ENCODE measurements around the gene OR13G1. TPM values are rescaled to one million over a fixed set of nuclear protein-coding genes. Genes with fewer than 3 reads are reported as not detected.
"Not testable (repeated sequence)": the region's sequence is repeated elsewhere in the genome, so short reads cannot be mapped to it uniquely, and the experiment has no call there.

Gene OR13G1, protein sequence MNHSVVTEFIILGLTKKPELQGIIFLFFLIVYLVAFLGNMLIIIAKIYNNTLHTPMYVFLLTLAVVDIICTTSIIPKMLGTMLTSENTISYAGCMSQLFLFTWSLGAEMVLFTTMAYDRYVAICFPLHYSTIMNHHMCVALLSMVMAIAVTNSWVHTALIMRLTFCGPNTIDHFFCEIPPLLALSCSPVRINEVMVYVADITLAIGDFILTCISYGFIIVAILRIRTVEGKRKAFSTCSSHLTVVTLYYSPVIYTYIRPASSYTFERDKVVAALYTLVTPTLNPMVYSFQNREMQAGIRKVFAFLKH
- not detected for polyA plus RNA-seq (ENCODE audit: insufficient read length in 4 of 4)

DNA sequence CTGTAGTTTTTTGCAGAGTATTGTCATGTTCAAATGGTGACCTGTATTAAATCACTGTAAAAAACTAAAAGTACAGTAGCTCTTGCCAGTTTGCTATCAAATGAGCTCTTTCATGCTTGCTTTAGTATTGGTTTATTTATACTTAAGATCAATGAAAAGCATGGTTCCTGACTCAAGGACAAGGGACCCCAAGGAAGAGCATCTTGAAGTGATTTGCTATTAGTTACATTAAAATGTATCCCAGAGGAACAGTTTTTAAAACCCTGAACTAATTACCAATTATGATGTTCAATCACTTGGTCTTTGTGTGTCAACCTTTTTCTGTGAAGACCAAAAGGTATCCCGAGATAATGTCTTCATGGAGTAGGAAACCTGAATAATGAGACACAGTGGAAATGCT lies at the start of gene OR13G1:
OR13G1 (minus strand) TSS at position 101 of the 400 bp plus-strand sequence. CDS start 6,698 bp downstream, outside the sequence.
- no peak for DNase-seq (ENCODE audit: low read depth in 4 of 4, low spot score in 3 of 4)

DNA sequence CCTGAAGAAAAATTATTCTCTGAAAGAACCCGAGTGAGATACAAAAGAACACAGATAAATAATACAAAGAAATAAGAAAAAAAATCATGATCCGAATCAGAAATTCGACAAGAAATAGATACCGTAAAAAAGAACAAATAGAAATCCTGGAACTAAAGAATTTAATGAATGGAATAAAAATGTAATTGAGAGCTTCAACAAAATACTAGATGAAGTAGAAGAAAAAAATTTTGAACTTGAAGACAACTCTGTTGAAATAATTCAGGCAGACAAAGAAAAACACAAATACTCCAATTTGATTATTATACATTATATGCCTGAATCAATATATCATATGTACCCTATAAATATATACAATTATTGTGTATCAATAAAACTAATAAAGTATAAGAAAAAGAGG lies 41.7 kb upstream of the OR13G1 start:
- DNase-seq (ENCODE audit: low read depth in 4 of 4, low spot score in 3 of 4) = no peak

DNA sequence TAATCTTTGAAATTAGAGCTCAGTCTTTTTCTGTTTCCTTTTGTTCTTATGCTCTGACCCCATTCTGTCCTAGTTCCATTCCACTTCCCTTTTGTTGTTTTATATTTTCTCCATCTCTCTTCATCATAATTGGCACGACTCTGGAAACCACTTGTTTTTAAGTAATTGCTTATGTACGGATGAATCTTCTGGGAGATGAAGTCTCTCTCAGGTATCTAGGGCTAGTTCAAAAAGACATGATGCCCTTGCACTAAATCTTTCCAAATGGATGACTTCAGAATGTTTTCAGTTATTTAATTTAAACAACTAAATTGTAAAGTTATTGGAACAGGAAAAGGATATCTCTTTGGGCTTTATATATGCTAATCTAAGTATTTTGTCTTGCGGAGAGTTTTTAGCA lies 37.0 kb upstream of the OR13G1 start, which contains the start of gene OR6F1:
OR6F1 (minus strand) TSS at position 101 of the 400 bp plus-strand sequence. CDS start 3,891 bp downstream, outside the sequence.
- DNase-seq (ENCODE audit: low read depth in 4 of 4, low spot score in 3 of 4) = no peak

DNA sequence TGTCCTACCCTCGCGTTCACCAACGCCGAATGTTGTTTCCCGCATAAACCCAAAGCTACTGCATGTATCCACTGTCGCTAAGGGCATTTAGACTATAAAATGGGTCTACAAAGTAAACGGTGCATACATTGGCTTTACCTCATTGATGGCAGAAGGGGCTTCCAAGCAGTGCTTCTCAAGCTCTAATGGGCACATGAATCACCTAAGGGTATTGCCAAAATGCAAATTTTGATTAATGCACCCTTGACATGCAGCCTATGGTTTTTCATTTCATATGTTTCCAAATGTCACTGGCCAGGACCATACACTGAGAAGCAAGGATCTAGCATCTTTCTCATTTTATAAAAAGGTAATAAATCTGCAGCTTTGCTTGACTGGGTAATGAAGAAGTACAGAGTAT lies 34.2 kb upstream of the OR13G1 start:
- DNase-seq (ENCODE audit: low read depth in 4 of 4, low spot score in 3 of 4) = no peak

DNA sequence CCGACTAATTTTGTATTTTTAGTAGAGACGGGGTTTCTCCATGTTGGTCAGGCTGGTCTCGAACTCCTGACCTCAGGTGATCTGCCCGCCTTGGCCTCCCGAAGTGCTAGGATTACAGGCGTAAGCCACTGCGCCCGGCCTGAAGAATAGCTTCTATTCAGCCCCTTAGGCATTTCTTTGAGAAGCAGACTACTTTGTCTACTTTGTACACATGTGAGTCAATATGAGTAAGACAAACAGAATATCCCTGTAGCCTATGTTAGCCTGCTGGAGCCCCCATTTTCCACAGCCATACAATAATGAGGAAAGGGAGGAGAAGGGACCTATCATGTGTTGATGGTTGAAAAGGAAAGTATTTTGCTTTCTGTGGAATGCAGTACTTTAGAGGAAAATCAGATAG lies 31.1 kb upstream of the OR13G1 start:
- DNase-seq (ENCODE audit: low read depth in 4 of 4, low spot score in 3 of 4) = not testable (repeated sequence)

DNA sequence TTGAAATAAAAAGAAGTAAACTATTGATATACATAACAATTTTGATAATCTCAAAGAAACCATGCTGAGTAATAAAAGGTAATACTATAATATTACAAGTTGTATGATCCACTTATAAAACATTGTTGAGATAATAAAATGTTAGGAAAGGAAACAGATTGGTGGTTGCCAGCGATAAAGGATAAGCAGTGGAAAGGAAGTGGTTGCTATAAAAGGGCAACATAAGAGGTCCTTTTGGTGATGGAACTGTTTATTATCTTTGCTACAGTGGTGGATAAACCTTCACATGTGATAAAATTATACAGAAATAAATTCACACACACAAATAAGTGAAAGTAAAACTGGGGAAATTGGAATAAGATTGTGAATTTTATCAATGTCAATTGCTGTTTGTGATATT lies 21.8 kb upstream of the OR13G1 start:
- DNase-seq (ENCODE audit: low read depth in 4 of 4, low spot score in 3 of 4) = no peak

DNA sequence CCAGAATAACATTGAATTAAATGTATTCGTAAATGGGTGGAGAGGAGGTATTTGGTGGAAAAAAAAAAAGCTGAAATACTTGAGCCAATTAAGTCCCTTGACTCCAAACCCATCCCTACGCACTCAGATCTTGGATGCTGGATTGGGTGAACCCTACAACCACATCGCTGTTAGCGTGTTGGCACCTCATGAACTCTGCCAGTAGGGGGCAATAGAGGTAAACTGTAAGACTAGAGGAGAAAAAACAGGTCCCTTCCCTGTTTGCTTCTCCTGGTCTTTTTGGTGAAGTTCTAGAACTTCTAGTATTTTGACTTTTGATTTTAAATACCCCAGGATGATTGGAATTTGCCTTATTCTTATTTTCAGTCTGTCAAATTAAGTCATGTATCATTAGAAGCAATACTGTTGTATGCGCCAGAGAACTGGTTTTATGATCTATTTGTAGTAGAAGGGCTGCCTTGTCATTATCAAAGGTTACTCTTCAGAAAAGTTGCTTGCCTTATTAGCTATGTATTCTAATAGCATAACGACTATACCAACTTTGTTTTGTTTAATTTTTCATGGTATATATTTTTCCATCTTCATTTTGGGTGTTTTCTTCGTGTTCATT lies 1.9 kb upstream of the OR13G1 start:
- DNase-seq (ENCODE audit: low read depth in 4 of 4, low spot score in 3 of 4) = peak; percentile 1 to 23 (median 15)

DNA sequence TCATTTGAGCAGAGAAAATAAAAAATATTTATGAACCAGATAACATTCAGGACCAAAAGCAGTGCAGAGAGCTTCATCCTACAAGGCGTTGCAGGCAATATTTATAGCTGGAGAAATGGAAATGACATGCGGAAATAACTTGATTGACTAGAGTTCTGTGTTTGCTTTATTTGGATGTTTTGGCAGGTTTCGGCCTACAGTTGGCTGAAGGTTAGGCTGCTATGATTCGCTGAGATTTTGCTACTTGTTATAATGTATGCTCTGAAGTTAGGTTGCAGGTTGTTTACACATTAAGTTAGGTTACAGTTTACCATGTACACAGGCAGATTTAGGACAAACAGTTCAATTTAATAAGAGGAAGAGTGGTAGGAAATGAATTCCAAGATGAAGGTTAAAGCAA lies 632 bp upstream of the OR13G1 start:
- no peak for DNase-seq (ENCODE audit: low read depth in 4 of 4, low spot score in 3 of 4)

DNA sequence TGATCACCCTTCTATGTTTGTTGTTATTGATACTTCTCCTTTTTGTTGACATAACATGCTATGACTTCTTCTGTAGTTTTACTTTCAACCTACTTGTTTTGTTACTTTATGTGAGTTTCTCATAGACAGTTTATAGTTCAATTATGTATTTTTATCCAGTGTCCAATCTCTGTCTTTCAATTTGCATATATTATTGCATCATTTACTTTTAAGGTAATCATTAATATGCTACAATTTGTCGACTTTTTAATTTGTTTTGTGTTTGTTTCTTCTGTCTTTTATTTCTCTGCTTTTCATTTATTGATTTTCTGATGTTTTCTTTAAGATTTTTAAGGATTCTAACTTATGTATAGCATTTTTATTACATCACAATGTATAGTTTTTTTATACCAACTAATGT lies 10.3 kb downstream of the OR13G1 start:
- DNase-seq (ENCODE audit: low read depth in 4 of 4, low spot score in 3 of 4) = no peak

DNA sequence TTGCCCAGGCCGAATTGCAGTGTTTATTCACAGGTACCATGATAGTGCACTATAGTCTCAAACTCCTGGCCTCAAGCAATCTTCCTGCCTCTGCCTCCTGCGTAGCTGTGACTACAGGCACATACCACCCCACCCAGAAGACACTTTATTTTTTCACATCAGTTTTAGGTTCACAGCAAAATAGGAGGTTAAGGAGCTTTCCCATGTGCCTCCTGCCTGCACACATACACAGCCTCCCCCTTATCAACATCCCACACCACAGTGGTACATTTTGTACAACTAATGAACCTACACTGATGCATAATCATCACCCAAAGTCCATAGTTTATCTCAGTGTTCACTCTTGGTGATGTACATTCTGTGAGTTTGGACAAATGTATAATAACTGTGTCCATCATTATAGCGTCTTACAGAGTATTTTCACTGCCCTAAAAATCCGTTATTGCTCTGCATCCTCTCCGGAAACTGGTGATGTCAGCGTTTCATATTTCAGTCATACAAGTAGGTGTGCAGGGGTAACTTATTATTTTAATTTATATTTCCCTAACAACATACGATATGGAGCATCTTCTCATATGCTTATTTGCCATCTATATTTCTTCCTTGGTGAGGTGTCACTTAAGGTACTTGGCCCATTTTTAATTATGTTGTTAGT lies 23.2 kb downstream of the OR13G1 start:
- DNase-seq (ENCODE audit: low read depth in 4 of 4, low spot score in 3 of 4) = no peak

DNA sequence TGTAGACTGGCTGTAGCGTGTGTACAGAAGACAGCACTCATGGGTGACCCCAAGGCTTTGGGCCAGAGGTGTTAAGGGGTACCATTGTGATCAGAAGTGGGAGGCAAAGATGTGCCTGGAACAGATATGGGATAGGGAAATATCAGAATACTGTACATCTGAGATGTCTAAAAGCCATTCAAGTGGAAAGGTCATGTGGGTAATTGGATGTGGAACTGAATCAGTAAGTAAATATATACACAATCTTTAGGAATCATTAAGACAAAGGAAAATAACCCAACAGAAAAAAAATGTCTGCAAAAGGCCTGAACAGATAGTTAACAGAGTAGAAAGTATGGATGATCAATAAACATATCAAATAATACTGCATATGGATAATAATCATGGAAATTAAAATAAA lies 26.5 kb downstream of the OR13G1 start:
- no peak for DNase-seq (ENCODE audit: low read depth in 4 of 4, low spot score in 3 of 4)

DNA sequence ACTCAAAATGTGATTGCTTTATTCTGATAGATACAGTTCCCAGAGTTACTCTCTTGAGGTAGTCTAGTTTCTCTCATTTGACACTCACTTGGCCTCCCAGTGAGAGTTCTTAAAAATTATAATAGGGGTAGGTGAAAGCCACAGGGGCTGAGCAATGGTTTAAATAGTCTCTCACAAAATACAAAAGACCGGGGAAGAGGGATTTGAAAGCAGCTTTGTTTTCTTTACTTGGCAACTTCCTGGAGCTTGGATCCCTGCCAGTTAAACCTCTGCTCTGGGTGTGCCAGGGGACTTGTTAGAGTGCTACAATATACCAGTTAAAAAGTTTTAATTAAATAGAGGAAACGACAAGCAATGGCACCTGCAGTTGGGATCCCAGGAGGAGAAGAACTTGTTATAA lies 31.7 kb downstream of the OR13G1 start:
- no peak for DNase-seq (ENCODE audit: low read depth in 4 of 4, low spot score in 3 of 4)

DNA sequence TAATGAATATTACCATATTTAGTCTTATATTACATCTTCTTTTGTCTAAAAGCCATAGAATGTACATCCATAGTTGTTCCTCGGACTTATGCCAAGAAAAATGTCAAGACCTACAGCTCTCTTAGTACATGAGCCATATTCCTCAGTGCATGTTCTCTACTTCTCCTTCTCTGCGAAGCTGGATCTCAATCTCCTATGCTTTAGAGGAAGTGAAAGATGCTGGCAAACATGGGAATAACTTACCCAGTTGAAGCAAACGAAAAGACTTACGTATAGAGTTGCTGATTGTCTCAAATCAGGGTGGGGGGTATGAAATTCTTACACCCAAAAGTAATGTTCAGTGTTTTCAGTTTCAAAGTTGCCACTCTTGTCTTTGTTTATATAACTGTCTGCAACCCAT lies 32.7 kb downstream of the OR13G1 start:
- DNase-seq (ENCODE audit: low read depth in 4 of 4, low spot score in 3 of 4) = no peak

DNA sequence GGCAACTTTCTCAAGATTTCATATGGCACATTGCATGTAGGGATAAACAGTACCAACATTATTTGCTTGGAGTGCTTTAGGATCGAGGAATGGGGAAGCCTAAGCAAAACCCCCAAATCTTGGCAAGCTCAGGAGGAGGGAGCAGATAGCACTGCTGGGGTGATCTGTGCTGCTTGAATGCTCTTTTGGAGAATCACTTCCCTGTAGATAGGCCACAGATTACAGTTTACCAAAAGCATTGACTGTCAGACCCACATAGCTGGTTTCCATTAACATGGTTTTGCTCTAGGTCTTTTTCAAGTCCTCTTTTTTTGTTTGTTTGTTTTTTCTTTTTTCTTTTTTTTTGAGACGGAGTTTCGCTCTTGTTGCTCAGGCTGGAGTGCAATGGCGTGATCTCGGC lies 36.8 kb downstream of the OR13G1 start:
- no peak for DNase-seq (ENCODE audit: low read depth in 4 of 4, low spot score in 3 of 4)

DNA sequence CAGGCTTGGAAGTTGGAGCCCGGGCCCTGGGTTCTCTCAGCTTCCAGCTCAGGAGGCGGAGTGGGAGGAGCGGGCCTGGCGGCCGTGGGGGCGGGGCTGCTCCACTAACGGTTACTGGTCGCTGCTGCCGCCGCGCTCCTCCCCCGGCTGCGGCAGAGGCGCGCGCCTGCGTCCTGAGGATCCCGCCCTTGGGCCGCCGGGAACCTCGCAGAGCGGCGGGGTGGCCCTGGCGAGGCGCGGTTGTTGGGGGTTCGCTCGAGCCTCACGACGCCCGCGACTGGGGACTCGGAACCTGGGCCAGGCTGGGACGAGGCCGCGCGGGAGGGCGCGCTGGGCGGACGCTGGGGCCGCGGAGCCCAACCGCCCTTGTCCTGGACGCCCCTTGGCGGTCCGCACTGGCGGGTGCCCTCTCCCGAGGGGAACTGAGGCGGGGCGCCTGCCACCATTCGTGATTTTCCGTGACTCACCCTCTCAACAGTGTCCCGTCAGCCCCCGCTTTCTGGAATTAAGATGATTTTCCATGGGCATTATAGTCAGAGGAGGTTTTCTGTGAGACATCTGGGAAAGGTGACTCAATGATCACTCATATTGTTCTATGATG lies 40.1 kb downstream of the OR13G1 start:
- peak in 3 of 4 donors; percentile 20 to 47 (median 23) for DNase-seq (ENCODE audit: low read depth in 4 of 4, low spot score in 3 of 4)

DNA sequence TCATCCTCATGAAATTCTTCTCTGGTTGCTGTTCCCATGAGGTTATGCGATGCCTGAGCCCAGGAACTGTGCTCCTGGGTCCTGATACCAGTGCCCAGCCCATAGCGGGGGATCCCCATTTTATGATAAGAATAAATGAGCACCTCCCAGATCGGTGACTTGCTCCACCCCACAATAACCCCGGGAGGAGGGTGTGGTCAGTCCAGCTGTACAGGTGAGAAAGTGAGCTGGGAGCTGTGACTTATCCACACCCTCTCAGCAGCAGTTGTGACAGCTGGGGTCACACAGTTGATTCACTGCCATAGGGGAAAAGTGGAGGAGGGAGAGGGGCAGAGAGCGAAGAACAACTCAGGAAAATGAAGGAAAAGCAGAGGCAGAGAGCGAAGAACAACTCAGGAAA lies 40.8 kb downstream of the OR13G1 start:
- no peak for DNase-seq (ENCODE audit: low read depth in 4 of 4, low spot score in 3 of 4)

DNA sequence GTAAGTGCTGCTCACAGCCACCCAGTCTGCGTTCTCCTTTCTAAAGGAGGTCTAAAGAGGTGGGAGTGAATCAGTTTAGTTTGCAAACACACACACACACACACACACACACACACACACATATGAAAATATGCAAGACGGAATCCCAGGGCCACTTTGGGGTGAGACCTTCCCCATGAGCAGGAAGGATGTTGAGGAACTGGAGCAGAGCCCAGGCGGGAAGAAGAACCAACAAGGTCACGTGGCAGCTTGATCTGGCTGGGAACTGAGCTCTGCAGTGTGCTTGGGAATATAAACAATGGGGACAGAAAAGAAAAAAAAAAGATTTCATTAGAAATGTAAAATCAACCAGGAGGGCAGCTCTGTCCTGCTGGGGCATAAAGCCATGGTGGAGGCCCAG lies 41.5 kb downstream of the OR13G1 start:
- DNase-seq (ENCODE audit: low read depth in 4 of 4, low spot score in 3 of 4) = no peak

DNA sequence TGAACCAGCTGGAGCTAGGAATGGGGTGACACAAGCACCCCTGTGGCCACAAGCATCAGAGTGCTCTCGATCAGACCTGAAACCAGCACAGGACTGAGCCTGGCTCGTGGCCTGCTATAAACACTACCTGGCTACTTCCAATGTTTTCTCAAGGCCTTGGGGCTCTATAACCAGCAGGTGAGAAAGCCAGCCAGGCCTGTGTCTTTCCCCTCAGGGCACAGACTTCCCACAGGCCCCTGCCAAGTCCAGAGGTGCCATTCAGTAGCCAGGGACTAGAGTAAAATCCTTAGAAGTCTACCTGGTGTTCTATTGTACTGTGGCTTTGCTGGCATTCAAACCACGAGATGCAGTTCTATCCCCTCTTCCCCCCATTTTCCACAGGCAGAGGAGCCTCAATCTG lies 51.6 kb downstream of the OR13G1 start:
- DNase-seq (ENCODE audit: low read depth in 4 of 4, low spot score in 3 of 4) = no peak
